Hepatocyte (in vitro differentiated cells): ENCODE results near the gene MACO1.

Experiments
- EZH2 ChIP-seq: fragments of 200-600 bp; sonication (generic); IDR thresholded peaks from 2 replicates; pipeline ENCODE4 v1.6.1; 2016; ENCODE audit warnings: antibody characterized with exemption, mild to moderate bottlenecking, borderline replicate concordance
- EZH2phosphoT487 ChIP-seq: fragments of 200-600 bp; sonication (generic); IDR thresholded peaks from one replicate; pipeline ENCODE4 v1.6.1; 2018; ENCODE audit warnings: antibody characterized with exemption, mild to moderate bottlenecking, low read depth, moderate library complexity; ENCODE audit not compliant: unreplicated experiment, severe bottlenecking
- TF ChIP-seq, protein P1 (sequence below): fragments of 200-600 bp; sonication (generic); IDR thresholded peaks from 2 replicates; pipeline ENCODE4 v1.5.1; 2016; ENCODE audit warnings: antibody characterized with exemption, mild to moderate bottlenecking; ENCODE audit not compliant: poor library complexity

- TF ChIP-seq, protein P1, sequence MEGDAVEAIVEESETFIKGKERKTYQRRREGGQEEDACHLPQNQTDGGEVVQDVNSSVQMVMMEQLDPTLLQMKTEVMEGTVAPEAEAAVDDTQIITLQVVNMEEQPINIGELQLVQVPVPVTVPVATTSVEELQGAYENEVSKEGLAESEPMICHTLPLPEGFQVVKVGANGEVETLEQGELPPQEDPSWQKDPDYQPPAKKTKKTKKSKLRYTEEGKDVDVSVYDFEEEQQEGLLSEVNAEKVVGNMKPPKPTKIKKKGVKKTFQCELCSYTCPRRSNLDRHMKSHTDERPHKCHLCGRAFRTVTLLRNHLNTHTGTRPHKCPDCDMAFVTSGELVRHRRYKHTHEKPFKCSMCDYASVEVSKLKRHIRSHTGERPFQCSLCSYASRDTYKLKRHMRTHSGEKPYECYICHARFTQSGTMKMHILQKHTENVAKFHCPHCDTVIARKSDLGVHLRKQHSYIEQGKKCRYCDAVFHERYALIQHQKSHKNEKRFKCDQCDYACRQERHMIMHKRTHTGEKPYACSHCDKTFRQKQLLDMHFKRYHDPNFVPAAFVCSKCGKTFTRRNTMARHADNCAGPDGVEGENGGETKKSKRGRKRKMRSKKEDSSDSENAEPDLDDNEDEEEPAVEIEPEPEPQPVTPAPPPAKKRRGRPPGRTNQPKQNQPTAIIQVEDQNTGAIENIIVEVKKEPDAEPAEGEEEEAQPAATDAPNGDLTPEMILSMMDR: no peak
- TF ChIP-seq EZH2phosphoT487 (no peak), EZH2 (no peak)
Observed at GRCh38 chr1:25529518-25530185, 99.0 kb downstream of the MACO1 start.
